ENCODE results near the gene ANKRD7.

DNA sequence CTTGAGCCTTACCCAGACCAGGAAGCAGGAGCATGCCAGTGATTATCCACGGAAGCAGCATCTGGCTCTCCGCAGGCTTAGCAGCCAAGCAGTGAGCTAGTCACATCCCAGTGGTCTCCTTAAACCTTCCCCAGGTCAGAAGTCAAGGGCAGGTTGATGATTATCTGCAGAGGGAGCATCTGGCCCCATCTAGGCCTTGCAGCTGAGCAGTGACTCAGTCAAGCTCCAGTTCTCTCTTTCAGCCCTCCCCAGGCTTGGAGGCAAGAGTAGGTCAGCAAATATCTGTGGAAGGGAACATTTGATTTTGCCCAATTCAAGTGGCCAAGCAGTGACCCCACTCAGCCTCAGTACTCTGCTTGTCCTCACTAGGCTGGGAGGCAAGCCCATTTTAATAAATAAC lies 61.6 kb downstream of the ANKRD7 start:
- TF ChIP-seq, protein P1, sequence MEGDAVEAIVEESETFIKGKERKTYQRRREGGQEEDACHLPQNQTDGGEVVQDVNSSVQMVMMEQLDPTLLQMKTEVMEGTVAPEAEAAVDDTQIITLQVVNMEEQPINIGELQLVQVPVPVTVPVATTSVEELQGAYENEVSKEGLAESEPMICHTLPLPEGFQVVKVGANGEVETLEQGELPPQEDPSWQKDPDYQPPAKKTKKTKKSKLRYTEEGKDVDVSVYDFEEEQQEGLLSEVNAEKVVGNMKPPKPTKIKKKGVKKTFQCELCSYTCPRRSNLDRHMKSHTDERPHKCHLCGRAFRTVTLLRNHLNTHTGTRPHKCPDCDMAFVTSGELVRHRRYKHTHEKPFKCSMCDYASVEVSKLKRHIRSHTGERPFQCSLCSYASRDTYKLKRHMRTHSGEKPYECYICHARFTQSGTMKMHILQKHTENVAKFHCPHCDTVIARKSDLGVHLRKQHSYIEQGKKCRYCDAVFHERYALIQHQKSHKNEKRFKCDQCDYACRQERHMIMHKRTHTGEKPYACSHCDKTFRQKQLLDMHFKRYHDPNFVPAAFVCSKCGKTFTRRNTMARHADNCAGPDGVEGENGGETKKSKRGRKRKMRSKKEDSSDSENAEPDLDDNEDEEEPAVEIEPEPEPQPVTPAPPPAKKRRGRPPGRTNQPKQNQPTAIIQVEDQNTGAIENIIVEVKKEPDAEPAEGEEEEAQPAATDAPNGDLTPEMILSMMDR (IDR thresholded peaks at IDR 0.05; ENCODE audit: low read depth, low read length, missing input control), result no peak
- TF ChIP-seq SP1 (IDR thresholded peaks at IDR 0.05), result no peak
- TF ChIP-seq NR2F2 (IDR thresholded peaks at IDR 0.05), result no peak
- no peak for TF ChIP-seq JUND (IDR thresholded peaks at IDR 0.05)
- TF ChIP-seq, protein P2, sequence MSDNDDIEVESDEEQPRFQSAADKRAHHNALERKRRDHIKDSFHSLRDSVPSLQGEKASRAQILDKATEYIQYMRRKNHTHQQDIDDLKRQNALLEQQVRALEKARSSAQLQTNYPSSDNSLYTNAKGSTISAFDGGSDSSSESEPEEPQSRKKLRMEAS (IDR thresholded peaks at IDR 0.05), result no peak
- TF ChIP-seq, protein P3, sequence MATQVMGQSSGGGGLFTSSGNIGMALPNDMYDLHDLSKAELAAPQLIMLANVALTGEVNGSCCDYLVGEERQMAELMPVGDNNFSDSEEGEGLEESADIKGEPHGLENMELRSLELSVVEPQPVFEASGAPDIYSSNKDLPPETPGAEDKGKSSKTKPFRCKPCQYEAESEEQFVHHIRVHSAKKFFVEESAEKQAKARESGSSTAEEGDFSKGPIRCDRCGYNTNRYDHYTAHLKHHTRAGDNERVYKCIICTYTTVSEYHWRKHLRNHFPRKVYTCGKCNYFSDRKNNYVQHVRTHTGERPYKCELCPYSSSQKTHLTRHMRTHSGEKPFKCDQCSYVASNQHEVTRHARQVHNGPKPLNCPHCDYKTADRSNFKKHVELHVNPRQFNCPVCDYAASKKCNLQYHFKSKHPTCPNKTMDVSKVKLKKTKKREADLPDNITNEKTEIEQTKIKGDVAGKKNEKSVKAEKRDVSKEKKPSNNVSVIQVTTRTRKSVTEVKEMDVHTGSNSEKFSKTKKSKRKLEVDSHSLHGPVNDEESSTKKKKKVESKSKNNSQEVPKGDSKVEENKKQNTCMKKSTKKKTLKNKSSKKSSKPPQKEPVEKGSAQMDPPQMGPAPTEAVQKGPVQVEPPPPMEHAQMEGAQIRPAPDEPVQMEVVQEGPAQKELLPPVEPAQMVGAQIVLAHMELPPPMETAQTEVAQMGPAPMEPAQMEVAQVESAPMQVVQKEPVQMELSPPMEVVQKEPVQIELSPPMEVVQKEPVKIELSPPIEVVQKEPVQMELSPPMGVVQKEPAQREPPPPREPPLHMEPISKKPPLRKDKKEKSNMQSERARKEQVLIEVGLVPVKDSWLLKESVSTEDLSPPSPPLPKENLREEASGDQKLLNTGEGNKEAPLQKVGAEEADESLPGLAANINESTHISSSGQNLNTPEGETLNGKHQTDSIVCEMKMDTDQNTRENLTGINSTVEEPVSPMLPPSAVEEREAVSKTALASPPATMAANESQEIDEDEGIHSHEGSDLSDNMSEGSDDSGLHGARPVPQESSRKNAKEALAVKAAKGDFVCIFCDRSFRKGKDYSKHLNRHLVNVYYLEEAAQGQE (IDR thresholded peaks at IDR 0.05), result no peak
- TF ChIP-seq RAD21 (IDR thresholded peaks at IDR 0.05), result no peak
- TF ChIP-seq, protein P4, sequence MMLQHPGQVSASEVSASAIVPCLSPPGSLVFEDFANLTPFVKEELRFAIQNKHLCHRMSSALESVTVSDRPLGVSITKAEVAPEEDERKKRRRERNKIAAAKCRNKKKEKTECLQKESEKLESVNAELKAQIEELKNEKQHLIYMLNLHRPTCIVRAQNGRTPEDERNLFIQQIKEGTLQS (IDR thresholded peaks at IDR 0.05), result no peak
- TF ChIP-seq TAF1 (conservative IDR thresholded peaks at IDR 0.05), result no peak
- TF ChIP-seq FOXA1 (IDR thresholded peaks at IDR 0.05), result no peak
- TF ChIP-seq GABPA (IDR thresholded peaks at IDR 0.05 in 1 of 2, conservative IDR thresholded peaks at IDR 0.05 in 1 of 2), result no peak
- no peak for TF ChIP-seq HNF4G (IDR thresholded peaks at IDR 0.05)
- TF ChIP-seq HNF4A (conservative IDR thresholded peaks at IDR 0.05), result no peak
- no peak for TF ChIP-seq YY1 (IDR thresholded peaks at IDR 0.05)

All from liver (tissue), 3 donors.